GM21576 (cell line): Measurements from ENCODE around the gene SP2.

Experiments used
- ATAC-seq: cut with Tn5 transposase; IDR thresholded peaks from one replicate; pipeline ENCODE4 v1.9.1; 2021; ENCODE audit warnings: mild to moderate bottlenecking, moderate library complexity; ENCODE audit not compliant: unreplicated experiment

SP2 gene

GRCh38 chr17:47888293-47888692, 7.7 kb upstream of the SP2 start:
- ATAC-seq = no peak

- ATAC-seq = no peak
Observed at GRCh38 chr17:47889734-47890529, 6.1 kb upstream of the SP2 start.

GRCh38 chr17:47891545-47892088, 4.4 kb upstream of the SP2 start:
- no peak for ATAC-seq

- ATAC-seq = no peak
Observed at GRCh38 chr17:47894498-47895346, 1.3 kb upstream of the SP2 start.

GRCh38 chr17:47895347-47895855, 635 bp upstream of the SP2 start:
- no peak for ATAC-seq

GRCh38 chr17:47896672-47897490, 845 bp downstream of the SP2 start:
- ATAC-seq = no peak

GRCh38 chr17:47897561-47897960, 1.5 kb downstream of the SP2 start:
- no peak for ATAC-seq

GRCh38 chr17:47898241-47898640, 2.2 kb downstream of the SP2 start:
- ATAC-seq = no peak

GRCh38 chr17:47899643-47900042, 3.6 kb downstream of the SP2 start:
- no peak for ATAC-seq

- no peak for ATAC-seq
Observed at GRCh38 chr17:47901423-47901822, 5.4 kb downstream of the SP2 start.

- ATAC-seq = no peak
Observed at GRCh38 chr17:47902039-47902744, 6.2 kb downstream of the SP2 start.

- no peak for ATAC-seq
Observed at GRCh38 chr17:47905221-47905733, 9.2 kb downstream of the SP2 start.

- no peak for ATAC-seq
Observed at GRCh38 chr17:47906443-47906842, 10.4 kb downstream of the SP2 start.

GRCh38 chr17:47907932-47908562, 12.0 kb downstream of the SP2 start:
- ATAC-seq = no peak

GRCh38 chr17:47913050-47913449, 17.0 kb downstream of the SP2 start:
- ATAC-seq = no peak

- no peak for ATAC-seq
Observed at GRCh38 chr17:47914306-47914948, 18.4 kb downstream of the SP2 start.

GRCh38 chr17:47915776-47916398, 19.9 kb downstream of the SP2 start:
- no peak for ATAC-seq

- ATAC-seq = no peak
Observed at GRCh38 chr17:47916489-47917208, 20.6 kb downstream of the SP2 start.
